PC-3 (cell line): ENCODE measurements around the gene CHRND.

ENCODE experiments used
- EZH2phosphoT487 ChIP-seq: fragments of 300-600 bp; sonication (generic); IDR thresholded peaks from 2 replicates; pipeline ENCODE4 v1.6.1; 2018; ENCODE audit warnings: mild to moderate bottlenecking, antibody characterized with exemption, low read length, borderline replicate concordance
- TF ChIP-seq, protein P1 (sequence below): fragments of 300-600 bp; sonication (generic); conservative IDR thresholded peaks from 2 replicates; pipeline ENCODE4 v1.5.1; 2017; ENCODE audit warnings: antibody characterized with exemption, low read depth, mild to moderate bottlenecking, low read length

GRCh38 chr2:232491139-232491780, 34.7 kb upstream of the CHRND start:
- TF ChIP-seq, protein P1, sequence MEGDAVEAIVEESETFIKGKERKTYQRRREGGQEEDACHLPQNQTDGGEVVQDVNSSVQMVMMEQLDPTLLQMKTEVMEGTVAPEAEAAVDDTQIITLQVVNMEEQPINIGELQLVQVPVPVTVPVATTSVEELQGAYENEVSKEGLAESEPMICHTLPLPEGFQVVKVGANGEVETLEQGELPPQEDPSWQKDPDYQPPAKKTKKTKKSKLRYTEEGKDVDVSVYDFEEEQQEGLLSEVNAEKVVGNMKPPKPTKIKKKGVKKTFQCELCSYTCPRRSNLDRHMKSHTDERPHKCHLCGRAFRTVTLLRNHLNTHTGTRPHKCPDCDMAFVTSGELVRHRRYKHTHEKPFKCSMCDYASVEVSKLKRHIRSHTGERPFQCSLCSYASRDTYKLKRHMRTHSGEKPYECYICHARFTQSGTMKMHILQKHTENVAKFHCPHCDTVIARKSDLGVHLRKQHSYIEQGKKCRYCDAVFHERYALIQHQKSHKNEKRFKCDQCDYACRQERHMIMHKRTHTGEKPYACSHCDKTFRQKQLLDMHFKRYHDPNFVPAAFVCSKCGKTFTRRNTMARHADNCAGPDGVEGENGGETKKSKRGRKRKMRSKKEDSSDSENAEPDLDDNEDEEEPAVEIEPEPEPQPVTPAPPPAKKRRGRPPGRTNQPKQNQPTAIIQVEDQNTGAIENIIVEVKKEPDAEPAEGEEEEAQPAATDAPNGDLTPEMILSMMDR = no peak
- TF ChIP-seq EZH2phosphoT487 = no peak
